GM21723 (cell line): Measurements from ENCODE around the gene TTLL11.

Experiments used
- ATAC-seq: cut with Tn5 transposase; IDR thresholded peaks from one replicate; pipeline ENCODE4 v1.9.1; 2021; ENCODE audit warnings: mild to moderate bottlenecking, moderate library complexity; ENCODE audit not compliant: unreplicated experiment

Gene TTLL11

GRCh38 chr9:121860744-121861143 lies 232.4 kb downstream of the TTLL11 start:
- ATAC-seq, result no peak

GRCh38 chr9:121860213-121860612 lies 232.9 kb downstream of the TTLL11 start:
- ATAC-seq, result no peak

GRCh38 chr9:121859646-121860045 lies 233.5 kb downstream of the TTLL11 start:
- ATAC-seq, result no peak

GRCh38 chr9:121858788-121859187 lies 234.3 kb downstream of the TTLL11 start:
- ATAC-seq, result no peak

GRCh38 chr9:121857928-121858327 lies 235.2 kb downstream of the TTLL11 start:
- ATAC-seq, result no peak

GRCh38 chr9:121855476-121855875 lies 237.6 kb downstream of the TTLL11 start:
- ATAC-seq, result no peak

GRCh38 chr9:121853617-121854395 lies 239.3 kb downstream of the TTLL11 start:
- ATAC-seq, result no peak

- ATAC-seq, result no peak
These were observed 240.2 kb downstream of the TTLL11 start for GRCh38 chr9:121852651-121853616.

- ATAC-seq, result no peak
These were observed 240.9 kb downstream of the TTLL11 start for GRCh38 chr9:121852241-121852640.

GRCh38 chr9:121851641-121852091 lies 241.4 kb downstream of the TTLL11 start:
- ATAC-seq, result no peak

- ATAC-seq, result no peak
These were observed 242.7 kb downstream of the TTLL11 start for GRCh38 chr9:121850366-121850765.

GRCh38 chr9:121849554-121849953 lies 243.6 kb downstream of the TTLL11 start:
- no peak for ATAC-seq

GRCh38 chr9:121844562-121844961 lies 248.5 kb downstream of the TTLL11 start:
- no peak for ATAC-seq

GRCh38 chr9:121844098-121844497 lies 249.0 kb downstream of the TTLL11 start:
- no peak for ATAC-seq

GRCh38 chr9:121842612-121842978 lies 250.5 kb downstream of the TTLL11 start:
- no peak for ATAC-seq

- no peak for ATAC-seq
These were observed 251.1 kb downstream of the TTLL11 start for GRCh38 chr9:121841771-121842611.

- no peak for ATAC-seq
These were observed 252.0 kb downstream of the TTLL11 start for GRCh38 chr9:121840838-121841760.

- peak; percentile 83 for ATAC-seq
These were observed 253.2 kb downstream of the TTLL11 start for GRCh38 chr9:121839726-121840500.
